Measurements from ENCODE around the gene PRRC2A.

Gene PRRC2A

DNA sequence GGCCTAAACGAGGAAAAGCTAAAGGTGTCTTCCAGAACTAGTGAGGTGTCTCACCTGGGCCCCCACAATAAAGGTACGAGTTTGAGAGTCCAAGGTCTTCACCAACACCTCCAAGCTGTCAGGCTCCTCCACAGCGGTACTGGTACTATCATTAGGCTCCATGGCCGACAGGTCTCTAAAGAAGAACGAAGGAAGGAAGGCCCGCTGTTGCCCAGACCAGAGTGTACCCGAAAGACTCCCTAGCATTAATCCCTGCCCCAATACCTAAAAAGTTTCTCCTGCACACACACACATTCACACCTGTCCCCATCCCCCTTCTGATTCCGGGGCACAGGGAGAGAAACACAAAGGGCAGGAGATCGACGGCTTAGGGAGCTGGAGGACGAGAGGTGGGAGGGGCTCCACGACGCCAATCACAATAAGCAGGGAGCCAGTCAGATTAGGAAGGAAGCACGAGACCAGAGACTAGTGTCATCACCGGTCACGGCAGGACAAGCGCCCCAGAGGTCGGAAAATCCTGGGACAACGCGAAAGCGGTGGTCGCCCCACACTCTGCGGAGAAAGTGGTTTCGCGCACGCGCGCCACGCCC is 31.2 kb downstream of the PRRC2A start:
- DNase-seq (ENCODE audit: low read depth in 2 of 2), result no peak

DNA sequence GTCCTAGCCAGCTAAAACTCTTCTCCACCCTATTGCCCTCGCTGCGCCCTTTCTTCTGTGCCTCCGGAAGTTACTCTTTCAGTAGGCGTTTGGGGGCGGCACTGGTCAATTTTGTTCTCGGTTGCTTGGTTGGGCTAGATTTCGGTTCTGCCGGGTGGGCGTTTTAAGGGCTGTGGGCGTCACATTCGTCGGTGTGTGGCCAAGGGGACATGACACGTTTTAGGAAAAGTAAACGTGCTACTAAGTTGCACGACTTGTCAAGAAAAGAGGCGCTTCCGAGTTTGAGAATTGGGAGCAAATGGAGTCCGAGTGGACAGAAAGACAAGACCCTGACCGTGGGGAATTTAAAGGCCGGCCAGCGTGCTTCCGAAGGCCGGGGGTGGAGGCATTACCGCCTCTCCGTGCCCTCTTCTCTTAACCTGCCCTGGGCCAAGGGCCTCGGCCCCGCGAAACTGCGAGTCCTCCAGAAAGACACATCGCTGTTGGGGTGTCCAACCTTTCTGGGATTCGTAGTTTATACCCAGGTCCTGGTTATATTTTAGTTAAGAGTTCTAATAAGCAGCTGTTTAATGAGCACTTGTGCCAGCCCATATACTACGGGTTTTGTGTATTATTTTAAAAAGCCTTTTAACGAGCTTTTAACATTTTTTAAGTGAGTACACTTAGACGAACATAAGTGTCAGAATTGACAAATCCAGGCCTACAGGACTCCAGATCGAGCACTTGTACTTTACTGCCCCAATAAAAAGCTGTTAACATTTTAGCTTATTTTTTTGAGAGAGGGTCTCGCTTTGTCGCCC is 32.6 kb downstream of the PRRC2A start:
- DNase-seq (ENCODE audit: low read depth in 2 of 2), result no peak

DNA sequence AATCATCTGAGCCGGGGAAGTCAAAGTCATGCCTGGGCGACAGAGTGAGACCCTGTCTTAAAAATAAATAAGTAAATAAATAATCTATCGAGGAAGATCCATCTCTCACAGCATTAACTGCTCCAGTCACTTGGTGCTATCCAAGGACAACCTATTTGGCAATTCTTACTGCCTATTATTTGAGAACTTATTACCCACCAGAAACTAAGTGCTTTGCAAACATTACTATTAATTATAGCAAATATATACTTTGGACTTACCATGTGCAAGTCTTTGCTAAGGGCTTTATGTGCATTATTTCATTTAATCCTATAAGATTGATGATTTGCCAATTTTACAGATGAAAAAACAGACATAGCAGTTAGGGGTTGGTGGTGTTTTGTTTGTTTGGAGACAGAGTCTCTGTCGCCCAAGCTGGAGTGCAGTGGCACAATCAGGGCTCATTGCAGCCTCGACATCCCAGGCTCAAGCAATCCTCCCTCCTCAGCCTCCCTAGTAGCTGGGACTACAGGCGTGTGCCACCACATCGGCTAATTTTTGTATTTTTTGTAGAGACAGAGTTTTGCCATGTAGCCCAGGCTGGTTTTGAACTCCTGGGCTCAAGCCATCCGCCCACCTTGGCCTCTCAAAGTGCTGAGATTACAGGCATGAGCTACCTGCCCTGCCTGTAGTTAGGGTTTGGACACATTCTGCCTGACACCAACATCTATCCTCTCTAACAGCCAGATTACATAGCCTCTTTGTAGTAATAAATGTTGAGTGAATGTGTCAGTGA is 34.2 kb downstream of the PRRC2A start:
- DNase-seq (ENCODE audit: low read depth in 2 of 2), result no peak

DNA sequence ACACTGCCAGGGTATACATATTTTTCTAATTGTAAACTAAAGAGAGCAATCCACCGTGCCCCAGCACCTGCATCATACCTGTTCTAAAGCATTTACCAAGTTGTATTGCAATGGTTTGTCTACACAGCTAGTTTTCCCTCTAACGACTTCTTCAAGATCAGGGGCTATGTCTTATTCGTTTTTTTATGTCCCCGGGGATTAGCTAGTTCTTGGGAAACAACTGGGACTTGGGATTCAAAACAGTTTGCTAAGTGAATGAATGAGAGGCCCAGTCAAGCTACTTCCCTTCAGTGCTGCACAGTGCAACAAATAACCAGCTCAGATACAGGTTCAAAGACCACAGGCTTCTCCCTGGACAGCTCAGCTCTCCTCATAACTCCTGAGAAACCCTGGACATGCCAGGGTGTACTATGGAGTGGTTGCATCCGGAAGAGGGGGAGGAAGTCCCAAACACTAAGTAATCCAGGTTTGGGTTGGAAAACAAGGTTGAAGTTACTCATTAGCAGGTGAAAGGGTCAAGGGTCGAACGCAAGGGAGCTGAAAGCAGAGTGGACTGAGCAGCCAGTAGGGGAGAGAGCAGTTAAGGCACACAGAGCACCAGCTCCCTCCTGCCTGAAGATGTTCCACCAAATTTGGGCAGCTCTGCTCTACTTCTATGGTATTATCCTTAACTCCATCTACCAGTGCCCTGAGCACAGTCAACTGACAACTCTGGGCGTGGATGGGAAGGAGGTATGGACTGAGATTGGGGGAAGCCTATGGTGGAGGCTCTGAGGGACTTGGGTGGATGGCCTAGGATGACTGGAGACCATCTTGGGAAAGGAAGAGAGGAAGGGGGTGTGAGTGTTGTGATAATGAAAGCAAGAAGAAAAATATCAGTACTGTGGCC is 35.1 kb downstream of the PRRC2A start, which contains the start of gene APOM:
Gene APOM (plus strand): TSS at position 546 of the 889 bp plus-strand sequence. CDS start 73 bp downstream, at position 619.
- no peak for DNase-seq (ENCODE audit: low read depth in 2 of 2)

DNA sequence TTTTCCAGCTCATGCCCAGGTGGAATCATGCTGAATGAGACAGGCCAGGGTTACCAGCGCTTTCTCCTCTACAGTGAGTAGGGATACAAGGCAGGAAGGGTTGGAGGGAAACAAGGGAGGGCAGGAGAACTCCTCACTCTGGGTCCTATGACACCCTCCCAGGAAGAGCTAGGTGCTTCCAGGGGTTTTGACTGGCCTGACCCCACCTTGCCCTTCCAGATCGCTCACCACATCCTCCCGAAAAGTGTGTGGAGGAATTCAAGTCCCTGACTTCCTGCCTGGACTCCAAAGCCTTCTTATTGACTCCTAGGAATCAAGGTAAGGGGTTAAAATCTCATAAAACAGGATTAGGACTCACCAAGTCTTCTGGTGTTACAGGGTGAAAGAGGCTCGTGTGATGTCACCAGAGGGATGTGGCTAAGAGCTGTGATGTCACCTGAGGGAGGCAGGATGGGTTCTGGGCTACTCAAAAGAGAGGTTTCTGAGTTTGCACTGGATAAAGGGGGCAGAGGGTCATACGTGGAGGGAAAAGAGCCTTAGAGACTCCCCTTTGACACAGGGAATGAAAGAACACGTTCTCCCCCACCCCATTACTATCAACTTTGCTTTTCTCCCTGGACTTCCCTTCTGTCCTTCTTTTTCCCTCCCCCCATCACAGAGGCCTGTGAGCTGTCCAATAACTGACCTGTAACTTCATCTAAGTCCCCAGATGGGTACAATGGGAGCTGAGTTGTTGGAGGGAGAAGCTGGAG is 37.1 kb downstream of the PRRC2A start:
- DNase-seq (ENCODE audit: low read depth in 2 of 2), result no peak

DNA sequence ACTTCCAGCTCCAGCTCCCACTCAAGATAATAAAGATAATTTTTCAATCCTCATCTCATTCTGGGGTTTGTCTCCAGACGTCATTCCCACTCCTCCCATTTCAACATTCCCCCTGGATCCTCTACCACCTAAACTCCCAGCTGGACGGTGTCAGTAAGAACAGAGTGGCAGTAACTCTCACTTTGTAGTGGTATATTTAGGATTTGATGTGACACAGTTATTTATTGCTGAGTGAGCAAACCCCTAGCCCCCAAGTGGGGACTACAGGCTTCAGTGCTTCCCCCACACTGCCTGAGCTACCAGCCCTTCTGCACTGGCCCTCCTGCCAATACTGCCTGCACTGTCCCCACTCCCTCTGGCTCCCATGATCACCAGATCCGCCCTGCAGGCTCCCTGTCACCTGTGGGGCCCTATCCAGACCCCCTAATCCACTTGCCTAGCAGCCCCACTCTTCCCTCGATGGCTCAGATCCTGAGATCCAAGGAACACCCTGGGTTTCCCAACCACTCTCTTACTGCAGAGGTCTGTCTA is 37.7 kb downstream of the PRRC2A start:
- no peak for DNase-seq (ENCODE audit: low read depth in 2 of 2)

DNA sequence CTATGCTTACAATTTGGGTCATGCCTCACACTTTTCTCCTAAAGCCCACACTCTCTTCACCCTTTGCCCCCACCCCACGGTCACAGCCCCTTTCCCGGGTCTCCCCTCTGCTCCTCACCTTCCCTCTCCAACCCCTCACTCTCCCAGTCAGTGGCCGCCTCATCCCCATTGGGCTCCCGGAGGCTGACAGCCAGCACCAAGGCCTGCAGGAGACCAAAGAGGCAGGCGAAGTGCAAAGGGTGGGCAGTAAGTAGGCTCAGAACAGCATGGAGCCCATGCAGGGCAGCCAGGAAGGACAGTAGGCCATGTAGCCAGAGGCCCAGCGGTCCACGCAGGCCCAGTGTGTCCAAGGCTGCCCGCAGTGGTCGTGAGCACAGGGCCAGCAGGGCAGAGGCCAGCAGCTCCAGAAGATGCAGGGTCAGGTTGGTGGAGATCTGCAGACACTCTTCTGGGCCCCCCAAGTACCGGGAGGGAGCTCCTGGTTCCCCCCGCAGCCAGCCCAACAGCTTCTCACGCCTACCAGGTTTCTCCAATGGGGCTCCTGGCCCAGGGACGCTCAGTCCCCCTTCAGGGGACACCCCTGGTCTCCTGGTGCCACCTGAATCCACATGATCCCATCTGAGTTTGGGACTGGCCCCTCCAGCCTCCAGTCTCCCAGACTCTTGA is 38.6 kb downstream of the PRRC2A start:
- DNase-seq (ENCODE audit: low read depth in 2 of 2), result no peak

DNA sequence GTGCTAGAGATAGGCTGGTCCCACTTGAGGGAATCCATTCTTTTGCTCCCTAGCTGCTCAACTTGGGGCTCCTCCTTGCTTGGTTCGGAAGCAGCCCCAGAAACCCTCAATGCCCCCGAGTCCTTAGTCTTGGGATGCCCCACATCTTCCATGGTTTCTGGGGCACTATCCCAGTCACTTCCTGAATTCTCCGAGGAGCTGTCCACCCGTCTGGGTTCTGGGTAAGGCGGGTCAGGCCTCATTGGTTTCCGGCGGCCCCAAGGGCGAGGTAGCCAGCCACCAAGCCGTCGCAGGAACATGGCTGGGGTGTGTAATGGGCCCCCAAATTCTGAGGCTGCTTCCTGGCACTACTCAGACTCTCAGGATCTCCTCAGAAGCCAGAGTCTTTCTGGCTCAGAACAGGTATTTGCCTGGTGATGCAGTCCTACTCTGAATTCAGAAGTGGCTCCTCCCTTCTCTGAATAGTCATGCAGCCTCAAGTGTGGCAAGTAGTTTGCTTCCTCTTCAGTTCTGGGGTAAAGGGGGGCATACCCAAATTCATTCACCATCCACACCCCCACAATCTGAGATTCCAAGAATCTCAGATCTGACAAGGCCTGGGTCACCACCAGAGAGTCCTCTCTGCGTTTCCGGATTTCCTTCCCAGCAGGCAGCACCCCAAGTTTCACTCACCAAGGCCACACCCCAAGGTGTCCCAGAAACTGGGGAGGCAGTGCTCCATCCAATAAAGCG is 39.3 kb downstream of the PRRC2A start:
- DNase-seq (ENCODE audit: low read depth in 2 of 2), result no peak

DNA sequence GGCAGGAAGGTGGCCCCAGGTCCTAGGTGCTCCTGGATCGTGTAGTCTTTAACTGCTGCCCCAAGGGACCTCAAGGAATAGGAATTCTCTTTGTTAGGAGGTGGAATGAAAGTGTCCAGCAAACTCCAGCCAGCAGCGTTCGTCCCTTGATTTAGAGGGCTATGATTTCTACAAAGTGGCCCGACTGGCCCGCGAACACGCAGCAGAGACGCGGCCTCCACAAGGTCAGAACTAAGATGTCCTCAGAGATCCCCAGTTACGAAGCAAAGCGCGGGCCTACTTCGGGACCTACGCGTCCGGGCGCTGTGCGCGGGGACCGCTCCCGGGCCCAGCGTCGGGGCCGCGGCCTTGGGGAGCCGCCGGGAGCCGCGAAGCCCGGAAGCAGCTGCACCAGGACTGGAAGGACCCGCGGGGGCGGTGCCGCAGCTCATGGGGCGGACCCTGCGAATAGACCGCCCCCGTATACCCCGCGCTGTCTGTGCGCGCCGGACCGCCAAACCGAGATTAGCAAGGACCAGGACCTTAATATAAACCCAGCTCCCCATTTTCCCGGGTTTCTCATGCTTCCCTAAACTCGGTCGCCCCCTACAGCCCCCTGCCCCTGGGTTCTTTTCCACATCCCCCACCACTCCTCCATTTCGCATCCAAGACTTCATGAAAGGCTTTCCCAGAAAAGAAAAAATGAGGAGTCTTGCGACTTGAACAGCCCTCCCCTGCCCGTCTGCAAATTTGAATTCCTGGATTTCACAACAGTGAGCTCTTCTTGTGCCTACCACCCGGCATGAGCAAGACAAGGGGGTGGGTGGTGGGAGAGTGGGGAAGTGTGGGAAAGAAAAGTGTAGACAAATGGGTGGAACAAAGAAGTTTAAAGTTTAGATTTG is 40.1 kb downstream of the PRRC2A start, which contains the start of gene C6orf47:
Gene C6orf47 (minus strand): TSS at position 398 of the 881 bp plus-strand sequence. CDS start 831 bp downstream, outside the sequence.
- peak; percentile 37 to 42 for DNase-seq (ENCODE audit: low read depth in 2 of 2)

DNA sequence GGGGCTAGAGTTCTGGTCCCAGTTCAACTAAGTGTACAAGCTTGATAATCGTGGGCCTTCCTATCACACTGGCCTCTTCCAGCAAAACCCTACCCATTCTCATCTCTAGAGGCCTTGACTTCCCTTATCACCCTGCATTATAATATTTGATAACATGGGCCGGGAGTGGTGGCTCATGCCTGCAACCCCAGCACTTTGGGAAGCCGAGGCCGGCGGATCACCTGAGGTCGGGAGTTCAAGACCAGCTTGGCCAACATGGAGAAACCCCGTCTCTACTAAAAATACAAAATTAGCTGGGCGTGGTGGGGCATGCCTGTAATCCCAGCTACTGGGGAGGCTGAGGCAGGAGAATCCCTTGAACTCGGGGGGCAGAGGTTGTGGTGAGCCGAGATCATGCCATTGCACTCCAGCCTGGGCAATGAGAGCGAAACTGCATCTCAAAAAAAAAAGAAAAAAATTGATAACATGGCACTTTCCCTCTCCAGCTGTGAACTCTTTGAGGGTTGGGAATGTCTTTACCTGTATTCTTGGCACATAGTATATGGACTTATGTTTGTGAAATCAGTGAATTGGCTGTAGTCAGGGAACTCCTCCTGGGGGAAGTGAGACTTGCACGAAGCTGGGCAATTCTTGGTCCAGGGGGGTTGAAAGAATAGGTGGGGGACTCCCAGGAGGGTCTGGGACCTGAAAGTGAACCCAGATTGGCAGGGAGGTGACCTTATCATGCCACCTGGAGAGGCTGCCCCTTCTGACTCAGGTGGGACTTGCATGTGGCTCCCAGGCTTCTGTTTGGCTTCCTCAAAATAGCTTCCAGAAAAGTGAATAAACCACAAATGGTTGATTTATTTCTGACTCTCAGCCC is 41.0 kb downstream of the PRRC2A start:
- DNase-seq (ENCODE audit: low read depth in 2 of 2), result no peak

DNA sequence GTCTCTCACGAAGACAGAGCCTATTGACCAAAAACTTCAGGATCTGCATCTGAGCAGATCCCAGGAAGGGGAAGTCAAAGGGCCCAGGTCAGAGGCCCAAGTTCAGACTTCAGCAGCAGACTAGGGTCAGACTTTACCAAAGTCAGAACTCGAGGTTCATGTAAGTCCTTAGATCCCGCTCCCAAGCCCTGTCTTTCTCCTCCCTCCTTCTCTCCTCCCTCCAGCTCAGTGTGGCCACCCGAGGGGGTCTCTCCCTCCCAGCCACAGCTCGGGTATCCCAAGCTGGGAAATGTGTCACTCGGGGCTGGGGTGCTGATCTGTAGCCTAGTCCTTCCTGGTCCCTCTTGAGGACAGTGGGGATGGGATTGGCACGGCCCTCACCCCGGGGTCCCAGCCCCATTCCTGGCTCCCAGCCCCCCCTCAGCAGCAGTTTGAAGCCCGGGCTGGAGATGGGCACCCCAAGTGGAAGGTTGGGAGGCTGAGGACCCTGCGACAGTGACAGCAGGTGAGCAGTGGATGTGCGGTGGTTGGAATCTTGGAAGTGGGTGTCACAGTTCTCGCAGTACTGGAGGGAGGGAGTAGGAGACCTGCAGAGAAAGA is 41.7 kb downstream of the PRRC2A start:
- no peak for DNase-seq (ENCODE audit: low read depth in 2 of 2)

DNA sequence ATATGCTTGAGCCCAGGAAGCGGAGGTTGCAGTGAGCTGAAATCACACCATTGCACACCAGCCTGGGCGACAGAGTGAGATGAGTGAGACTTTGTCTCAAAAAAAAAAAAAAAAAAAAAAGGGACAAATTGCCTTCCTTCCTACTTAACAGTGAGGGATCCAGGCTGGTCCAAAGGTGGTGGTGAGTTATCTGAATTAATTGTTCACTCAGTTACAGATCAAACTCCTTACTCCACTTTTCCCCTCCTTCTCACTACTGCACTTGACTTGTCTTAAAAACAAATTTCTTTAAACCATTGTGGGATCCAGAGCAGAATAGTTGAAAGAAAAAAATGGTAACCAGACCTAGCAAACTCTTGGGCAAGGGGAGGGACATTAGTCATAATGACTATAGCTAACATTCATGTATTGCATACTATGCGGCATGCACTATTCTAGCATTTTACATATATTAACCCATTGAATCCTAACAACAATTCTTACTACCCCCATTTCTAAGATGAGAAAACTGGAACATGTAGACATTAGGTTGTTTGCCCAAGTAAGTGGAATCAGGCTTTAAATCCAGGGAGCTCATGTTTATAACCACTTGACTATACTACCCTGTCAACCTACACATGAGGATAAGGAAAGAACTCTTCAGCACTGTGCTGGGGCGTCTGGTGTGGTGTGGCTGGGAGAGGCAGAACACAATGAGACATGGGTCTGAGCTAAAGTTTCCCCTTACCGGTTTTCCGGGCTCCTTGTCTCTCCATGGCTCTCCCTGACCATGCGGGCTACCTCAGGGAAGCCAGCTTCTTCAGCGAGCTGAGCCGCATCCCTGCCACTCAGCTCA is 42.8 kb downstream of the PRRC2A start:
- no peak for DNase-seq (ENCODE audit: low read depth in 2 of 2)

DNA sequence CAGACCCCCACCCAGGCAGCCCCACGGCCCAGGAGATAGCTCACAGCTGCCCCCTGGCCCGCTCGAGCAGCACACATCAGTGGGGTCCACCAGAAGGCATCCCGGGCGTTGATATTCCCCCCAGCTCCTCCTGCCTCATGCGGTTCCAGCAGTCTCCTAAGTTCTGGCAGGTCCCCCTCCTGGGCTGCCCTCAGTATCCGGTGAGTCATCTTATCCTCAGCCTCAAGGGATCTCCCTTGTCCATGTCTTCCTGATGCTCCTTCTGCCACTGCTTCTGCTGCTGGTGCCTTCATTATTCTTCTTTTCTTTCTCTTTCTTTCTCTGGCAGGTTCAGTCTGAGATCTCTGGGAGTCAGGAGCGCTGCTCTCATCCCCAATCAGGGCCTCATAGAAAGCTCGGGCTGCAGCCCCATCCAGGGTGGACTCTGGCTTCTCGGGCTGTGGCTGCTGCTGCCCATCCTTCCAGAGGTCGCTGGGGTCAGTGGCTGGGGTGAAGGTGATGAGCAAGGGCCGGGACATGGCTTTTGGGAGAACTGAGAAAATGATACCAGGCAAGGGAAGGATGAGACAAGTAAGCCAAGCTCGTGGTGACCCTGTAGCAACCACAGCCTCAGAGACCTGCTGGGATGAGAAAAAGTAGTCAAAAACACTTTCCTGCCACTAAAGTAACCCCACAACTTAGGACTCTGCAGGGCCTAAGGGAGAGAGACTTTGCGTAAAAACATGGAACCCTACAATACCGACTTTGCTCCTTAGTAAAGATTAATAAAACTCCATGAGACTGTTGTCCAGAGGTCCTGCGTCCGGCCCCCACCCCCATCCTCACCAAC is 43.7 kb downstream of the PRRC2A start:
- peak in 1 of 2 experiments; percentile 39 for DNase-seq (ENCODE audit: low read depth in 2 of 2)

DNA sequence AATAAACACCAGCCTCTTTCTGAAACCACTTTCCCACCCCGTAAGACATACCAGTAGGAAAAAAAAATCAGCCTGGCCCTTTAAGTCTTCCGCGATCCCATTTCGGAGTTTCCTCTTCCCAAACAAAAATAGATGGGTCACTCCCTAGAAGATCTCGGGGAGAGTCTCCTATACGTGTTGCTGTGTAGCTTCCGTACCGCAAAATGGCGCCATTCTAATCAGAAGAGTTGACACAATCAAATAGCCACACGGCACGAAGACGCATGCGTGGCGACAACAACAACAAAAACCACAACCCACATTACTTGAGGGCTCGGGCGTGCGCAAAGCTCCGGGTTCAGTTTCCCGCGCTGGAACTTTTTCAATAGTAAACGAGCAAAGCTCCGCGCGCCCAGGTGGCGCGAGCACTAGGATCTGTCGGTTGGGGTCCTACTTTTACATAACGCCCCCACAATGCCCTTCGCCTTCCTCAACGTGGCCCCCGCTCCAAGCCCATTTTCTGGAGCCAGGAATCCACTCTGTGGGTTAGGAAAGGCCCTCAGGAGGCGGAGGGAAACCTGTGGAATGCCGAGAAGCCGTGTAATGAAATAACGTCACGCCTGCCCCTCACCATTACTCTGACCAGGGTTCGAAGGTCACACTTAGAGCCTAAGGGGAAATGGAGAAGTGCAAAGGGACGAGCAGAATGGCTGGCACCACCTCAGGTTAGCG is 44.4 kb downstream of the PRRC2A start, which contains the start of gene GPANK1:
Gene GPANK1 (minus strand): TSS at position 208 of the 711 bp plus-strand sequence. CDS start 519 bp downstream, outside the sequence.
- DNase-seq (ENCODE audit: low read depth in 2 of 2), result peak; percentile 86 to 88
